22Rv1 (cell line): Measurements from ENCODE around the gene MYBPC3.

Experiments
- ZFX ChIP-seq: fragments of 450-650 bp; IDR thresholded peaks from 2 replicates; pipeline ENCODE4 v1.6.1; 2017; ENCODE audit warnings: antibody characterized with exemption, borderline replicate concordance
- TF ChIP-seq, protein P1 (sequence below): fragments of 450-650 bp; IDR thresholded peaks from 2 replicates; pipeline ENCODE4 v1.5.1; 2017; ENCODE audit warnings: mild to moderate bottlenecking

DNA sequence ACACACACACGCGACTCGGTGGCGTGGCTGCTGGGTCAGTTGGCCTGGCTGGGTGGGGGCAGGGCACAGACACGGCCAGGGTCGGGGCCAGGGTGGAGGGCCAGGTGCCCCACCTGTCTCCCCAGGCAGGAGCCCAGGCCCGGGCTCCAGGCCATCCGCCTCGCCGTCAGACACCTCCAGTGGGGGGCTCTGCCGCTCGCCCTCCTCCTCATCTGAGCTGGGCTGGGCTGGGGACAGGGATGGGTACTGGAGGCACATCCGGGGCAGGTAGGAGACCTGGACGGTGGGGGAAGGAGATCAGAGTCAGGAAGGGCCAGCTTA, 6.2 kb upstream of the MYBPC3 start:
- TF ChIP-seq, protein P1, sequence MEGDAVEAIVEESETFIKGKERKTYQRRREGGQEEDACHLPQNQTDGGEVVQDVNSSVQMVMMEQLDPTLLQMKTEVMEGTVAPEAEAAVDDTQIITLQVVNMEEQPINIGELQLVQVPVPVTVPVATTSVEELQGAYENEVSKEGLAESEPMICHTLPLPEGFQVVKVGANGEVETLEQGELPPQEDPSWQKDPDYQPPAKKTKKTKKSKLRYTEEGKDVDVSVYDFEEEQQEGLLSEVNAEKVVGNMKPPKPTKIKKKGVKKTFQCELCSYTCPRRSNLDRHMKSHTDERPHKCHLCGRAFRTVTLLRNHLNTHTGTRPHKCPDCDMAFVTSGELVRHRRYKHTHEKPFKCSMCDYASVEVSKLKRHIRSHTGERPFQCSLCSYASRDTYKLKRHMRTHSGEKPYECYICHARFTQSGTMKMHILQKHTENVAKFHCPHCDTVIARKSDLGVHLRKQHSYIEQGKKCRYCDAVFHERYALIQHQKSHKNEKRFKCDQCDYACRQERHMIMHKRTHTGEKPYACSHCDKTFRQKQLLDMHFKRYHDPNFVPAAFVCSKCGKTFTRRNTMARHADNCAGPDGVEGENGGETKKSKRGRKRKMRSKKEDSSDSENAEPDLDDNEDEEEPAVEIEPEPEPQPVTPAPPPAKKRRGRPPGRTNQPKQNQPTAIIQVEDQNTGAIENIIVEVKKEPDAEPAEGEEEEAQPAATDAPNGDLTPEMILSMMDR, result no peak
- TF ChIP-seq ZFX, result no peak
